RWPE2 (cell line): Measurements from ENCODE around the gene NR2F2.
A peak's percentile ranks its signal among the peaks of the same experiment; 100 is the strongest.

Source experiments
- ATAC-seq: fragments of 200-7000 bp; cut with Tn5 transposase; 3 replicates; pipeline ENCODE4 v1.9.1; 2021; ENCODE audit warnings: low read depth
- DNase-seq: peaks from one replicate; pipeline ENCODE4 v3.0.0-alpha.2; 2020; ENCODE audit warnings: low spot score
- H3K27ac ChIP-seq: fragments of 450-650 bp; 2 replicates; pipeline ENCODE4 v1.5.1; 2017; ENCODE audit warnings: mild to moderate bottlenecking; ENCODE audit not compliant: poor library complexity, severe bottlenecking
- H3K27me3 ChIP-seq: fragments of 250-450 bp; sonication (Bioruptor Pico); 2 replicates; pipeline ENCODE4 v1.5.1; 2021; ENCODE audit warnings: mild to moderate bottlenecking, moderate library complexity; ENCODE audit not compliant: insufficient read depth, poor library complexity, severe bottlenecking
- H3K36me3 ChIP-seq: fragments of 250-450 bp; sonication (Bioruptor Pico); 2 replicates; pipeline ENCODE4 v1.5.1; 2020; ENCODE audit warnings: low read depth, mild to moderate bottlenecking, moderate library complexity
- H3K4me1 ChIP-seq: fragments of 250-450 bp; sonication (Bioruptor Pico); 2 replicates; pipeline ENCODE4 v1.5.1; 2021; ENCODE audit warnings: mild to moderate bottlenecking, moderate library complexity; ENCODE audit not compliant: insufficient read depth, poor library complexity, severe bottlenecking
- H3K4me3 ChIP-seq: fragments of 250-450 bp; sonication (Bioruptor Pico); 2 replicates; pipeline ENCODE4 v1.5.1; 2021; ENCODE audit warnings: mild to moderate bottlenecking, moderate library complexity; ENCODE audit not compliant: severe bottlenecking
- H3K9me3 ChIP-seq: fragments of 250-450 bp; sonication (Bioruptor Pico); 2 replicates; pipeline ENCODE4 v1.5.1; 2021; ENCODE audit warnings: mild to moderate bottlenecking, moderate library complexity; ENCODE audit not compliant: severe bottlenecking
- TF ChIP-seq, protein P1 (sequence below): fragments of 450-650 bp; IDR thresholded peaks from one replicate; pipeline ENCODE4 v1.5.1; 2017; ENCODE audit warnings: mild to moderate bottlenecking, moderate library complexity; ENCODE audit not compliant: poor library complexity, severe bottlenecking

The NR2F2 gene

DNA sequence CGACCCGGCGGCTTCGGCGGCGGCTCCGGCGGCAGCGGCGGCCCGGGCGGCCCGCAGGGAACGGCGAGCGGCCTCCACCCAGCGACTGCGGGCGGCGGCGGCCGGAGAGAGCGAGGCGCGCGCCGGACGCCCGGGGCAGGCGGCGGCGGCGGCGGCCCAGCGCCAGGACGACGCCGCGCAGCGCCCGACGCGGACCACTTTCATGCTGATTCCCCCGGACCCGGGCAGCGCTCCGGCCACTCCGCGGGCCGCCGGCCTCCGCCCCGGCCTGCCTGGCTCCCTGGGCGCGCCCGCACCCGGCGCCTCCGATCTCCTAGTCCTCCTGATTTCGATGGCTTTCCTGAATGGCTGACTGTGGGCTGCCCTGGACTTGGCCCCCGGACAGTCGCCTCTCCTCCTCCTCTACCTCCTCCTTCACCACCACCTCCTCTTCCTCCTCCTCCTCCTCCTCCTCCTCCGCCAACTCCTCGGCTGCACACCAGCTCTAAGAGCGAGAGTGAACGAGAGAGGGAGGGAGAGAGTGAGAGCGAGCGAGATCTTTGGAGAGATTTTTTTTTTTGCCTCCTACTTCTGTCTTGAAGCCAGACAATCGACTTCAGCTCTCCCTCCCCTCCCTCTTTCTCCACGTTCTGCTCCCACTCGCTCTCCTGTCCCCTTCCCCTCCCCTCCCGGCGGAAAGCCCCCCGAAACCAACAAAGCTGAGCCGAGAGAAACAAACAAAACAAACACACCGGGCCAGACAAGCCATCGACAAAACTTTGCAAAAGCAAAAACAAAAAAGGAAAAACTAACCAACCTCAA is 844 bp downstream of the NR2F2 start:
- TF ChIP-seq, protein P1, sequence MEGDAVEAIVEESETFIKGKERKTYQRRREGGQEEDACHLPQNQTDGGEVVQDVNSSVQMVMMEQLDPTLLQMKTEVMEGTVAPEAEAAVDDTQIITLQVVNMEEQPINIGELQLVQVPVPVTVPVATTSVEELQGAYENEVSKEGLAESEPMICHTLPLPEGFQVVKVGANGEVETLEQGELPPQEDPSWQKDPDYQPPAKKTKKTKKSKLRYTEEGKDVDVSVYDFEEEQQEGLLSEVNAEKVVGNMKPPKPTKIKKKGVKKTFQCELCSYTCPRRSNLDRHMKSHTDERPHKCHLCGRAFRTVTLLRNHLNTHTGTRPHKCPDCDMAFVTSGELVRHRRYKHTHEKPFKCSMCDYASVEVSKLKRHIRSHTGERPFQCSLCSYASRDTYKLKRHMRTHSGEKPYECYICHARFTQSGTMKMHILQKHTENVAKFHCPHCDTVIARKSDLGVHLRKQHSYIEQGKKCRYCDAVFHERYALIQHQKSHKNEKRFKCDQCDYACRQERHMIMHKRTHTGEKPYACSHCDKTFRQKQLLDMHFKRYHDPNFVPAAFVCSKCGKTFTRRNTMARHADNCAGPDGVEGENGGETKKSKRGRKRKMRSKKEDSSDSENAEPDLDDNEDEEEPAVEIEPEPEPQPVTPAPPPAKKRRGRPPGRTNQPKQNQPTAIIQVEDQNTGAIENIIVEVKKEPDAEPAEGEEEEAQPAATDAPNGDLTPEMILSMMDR = no peak

GRCh38 chr15:96331945-96332636 is 1.6 kb downstream of the NR2F2 start:
- Histone ChIP-seq H3K9me3 (no peaks in the 10 kb centered on the region), H3K27me3 (no peaks in the 10 kb centered on the region), H3K36me3 (peaks cover 36% of the 10 kb centered on the region), H3K27ac (peak overlapping the region; percentile 88), H3K4me3 (peak overlapping the region; percentile 86), H3K4me1 (peaks cover 34% of the 10 kb centered on the region)
- DNase-seq (no peak), ATAC-seq (no peak)
- TF ChIP-seq, protein P1 = no peak

More for the DNA sequence above, 844 bp downstream of the NR2F2 start:
- H3K4me3 ChIP-seq = peak overlapping the region; percentile 86
- no peaks in the 10 kb centered on the region for H3K9me3 ChIP-seq
- H3K36me3 ChIP-seq = peaks cover 28% of the 10 kb centered on the region
- no peaks in the 10 kb centered on the region for H3K27me3 ChIP-seq
- H3K27ac ChIP-seq = peak overlapping the region; percentile 88
- ATAC-seq = no peak
- H3K4me1 ChIP-seq = peaks cover 34% of the 10 kb centered on the region
- DNase-seq = peak; percentile 54

DNA sequence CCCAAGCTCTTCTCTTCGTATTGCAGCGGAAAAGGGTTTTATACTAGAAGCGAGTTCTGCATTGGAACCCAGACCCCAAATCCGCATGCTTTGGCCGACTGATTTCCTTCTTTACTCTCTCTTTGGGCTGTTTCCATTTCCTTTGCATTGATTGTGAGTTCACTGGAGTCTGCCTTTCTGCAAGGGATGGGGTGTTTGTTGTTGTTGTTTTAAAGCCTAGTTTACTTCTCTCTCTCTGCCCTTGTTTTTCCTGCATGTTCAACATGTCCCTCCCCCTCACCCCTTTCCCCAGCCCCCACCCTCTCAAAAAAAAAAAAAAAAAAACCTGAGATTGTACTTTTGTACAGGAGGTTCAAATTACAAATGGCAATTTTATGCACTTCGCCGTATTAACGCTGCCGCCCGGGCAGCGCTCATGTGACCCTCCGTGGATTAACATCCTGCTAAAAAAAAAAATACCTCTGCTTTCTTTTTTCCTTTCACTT is 2.2 kb downstream of the NR2F2 start:
- H3K27ac ChIP-seq = peak overlapping the region; percentile 88
- no peaks in the 10 kb centered on the region for H3K9me3 ChIP-seq
- ATAC-seq (no peak), DNase-seq (no peak)
- H3K27me3 ChIP-seq = no peaks in the 10 kb centered on the region
- TF ChIP-seq, protein P1 = no peak
- peak overlapping the region; percentile 86 for H3K4me3 ChIP-seq
- peaks cover 42% of the 10 kb centered on the region for H3K36me3 ChIP-seq
- peaks cover 34% of the 10 kb centered on the region for H3K4me1 ChIP-seq

- peak overlapping the region; percentile 88 for H3K27ac ChIP-seq
- peaks cover 32% of the 10 kb centered on the region for H3K4me1 ChIP-seq
- ATAC-seq (peak; percentile 3), DNase-seq (no peak)
- peak overlapping the region; percentile 86 for H3K4me3 ChIP-seq
- H3K36me3 ChIP-seq = peaks cover 49% of the 10 kb centered on the region
- TF ChIP-seq, protein P1 = no peak
- H3K27me3 ChIP-seq = no peaks in the 10 kb centered on the region
- H3K9me3 ChIP-seq = no peaks in the 10 kb centered on the region
These were observed 2.9 kb downstream of the NR2F2 start for GRCh38 chr15:96333131-96334016.
